NCI-H1417 (cell line): ENCODE measurements around the gene SCML1.

ENCODE experiments used
- DNase-seq, 3 experiments: peaks; one replicate each; lab custom pipeline; 2025; lab: John Stamatoyannopoulos, UW

The SCML1 gene

GRCh38 chrX:17788956-17789562 lies 51.8 kb downstream of the SCML1 start:
- peak in 1 of 3 experiments; percentile 14 for DNase-seq

GRCh38 chrX:17792826-17793225 lies 55.5 kb downstream of the SCML1 start:
- DNase-seq, result no peak

- no peak for DNase-seq
Measured at GRCh38 chrX:17798921-17799320, 61.6 kb downstream of the SCML1 start.

- no peak for DNase-seq
Measured at GRCh38 chrX:17801431-17801830, 64.1 kb downstream of the SCML1 start.

GRCh38 chrX:17802756-17803155 lies 65.5 kb downstream of the SCML1 start:
- peak in 2 of 3 experiments; percentile 52 to 79 for DNase-seq

- DNase-seq, result no peak
Measured at GRCh38 chrX:17803449-17803848, 66.2 kb downstream of the SCML1 start.
